Stimulated activated CD8-positive, alpha-beta memory T cell treated with anti-CD3 and anti-CD28 coated beads, Interleukin-4, amount 100 ng/mL, for 48 hours (primary cell): ENCODE data around the gene MIB1.
"Not testable (repeated sequence)": the region's sequence is repeated elsewhere in the genome, so short reads cannot be mapped to it uniquely, and the experiment has no call there.

Experiments
- DNase-seq: peaks from one replicate; pipeline ENCODE4 v3.0.0-alpha.2; 2020

MIB1 gene

DNA sequence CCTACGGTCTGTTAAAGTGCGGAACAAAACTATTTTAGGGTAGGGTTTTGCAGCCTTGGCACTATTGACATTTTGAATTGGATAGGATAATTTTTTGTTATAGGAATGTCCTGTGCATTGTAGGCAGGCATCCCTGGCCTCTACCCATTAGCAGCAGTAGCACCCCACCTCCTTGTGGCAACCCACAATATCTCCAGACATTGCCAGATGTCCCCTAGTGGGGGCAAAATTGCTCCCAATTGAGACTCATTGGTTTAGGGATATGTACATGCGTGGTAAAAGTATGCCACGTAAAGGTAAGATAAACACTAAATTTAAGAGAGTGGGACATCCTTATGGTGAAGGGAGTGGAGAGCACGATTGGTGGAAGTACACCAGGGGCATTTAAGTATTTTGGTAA is 4.6 kb downstream of the MIB1 start:
- no peak for DNase-seq

DNA sequence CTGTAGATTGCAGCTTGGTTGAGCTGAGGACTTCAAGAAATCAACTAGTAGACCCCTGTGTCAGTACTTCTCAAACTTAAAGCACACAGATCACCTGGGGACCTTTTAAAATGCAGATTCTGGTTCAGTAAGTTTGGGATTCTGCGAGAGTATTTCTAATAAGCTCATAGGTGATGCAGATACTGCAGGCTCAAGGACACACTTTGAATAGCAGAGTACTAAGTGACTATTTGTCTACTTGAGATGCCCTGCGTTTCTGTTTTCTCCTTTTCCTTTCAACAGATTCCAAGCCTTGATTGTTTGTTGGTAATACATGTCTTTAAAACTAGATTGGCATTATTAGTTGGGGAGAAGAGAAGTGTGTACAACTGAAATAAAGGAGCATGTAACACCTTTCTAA is 6.7 kb downstream of the MIB1 start:
- no peak for DNase-seq

DNA sequence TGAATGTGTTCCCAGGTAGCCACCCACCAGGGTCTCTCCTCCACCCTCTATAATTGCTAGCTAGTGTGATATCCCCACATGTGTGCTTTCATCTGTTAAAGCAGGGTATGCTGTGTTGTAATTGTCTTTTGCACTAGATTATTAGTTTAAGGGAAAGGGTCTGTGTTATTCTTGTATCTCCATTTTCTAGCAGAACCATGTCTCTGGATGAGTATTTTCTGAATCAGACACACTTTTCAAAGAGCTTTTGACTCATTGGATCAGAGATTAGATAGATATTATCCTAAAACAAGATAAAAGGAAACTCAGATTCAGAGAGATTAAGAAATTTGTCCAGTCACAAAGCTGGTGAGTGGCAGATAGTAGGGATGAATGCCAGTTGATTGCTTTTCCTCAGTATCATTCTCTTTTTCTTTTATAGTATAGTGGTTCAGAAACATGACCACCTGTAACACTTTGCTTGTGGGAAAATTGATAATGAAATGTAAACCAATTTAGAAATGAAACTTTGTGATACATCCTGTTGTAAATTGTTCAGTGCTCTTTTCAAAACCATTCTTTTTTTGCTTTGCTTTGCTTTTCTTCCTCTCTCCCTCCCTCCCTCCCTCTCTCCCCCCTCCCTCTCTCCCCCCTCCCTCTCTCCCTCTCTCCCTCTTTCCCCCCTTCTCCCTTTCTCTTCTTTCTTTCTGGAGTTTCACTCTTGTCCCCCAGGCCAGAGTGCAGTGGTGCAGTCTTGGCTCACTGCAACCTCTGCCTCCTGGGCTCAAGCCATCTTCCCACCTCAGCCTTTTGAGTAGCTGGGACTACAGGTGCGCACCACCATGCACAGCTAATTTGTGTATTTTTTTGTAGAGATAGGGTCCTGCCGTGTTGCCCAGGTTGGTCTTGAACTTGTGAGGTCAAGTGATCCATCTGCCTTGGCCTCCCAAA is 7.4 kb downstream of the MIB1 start:
- DNase-seq, result no peak

DNA sequence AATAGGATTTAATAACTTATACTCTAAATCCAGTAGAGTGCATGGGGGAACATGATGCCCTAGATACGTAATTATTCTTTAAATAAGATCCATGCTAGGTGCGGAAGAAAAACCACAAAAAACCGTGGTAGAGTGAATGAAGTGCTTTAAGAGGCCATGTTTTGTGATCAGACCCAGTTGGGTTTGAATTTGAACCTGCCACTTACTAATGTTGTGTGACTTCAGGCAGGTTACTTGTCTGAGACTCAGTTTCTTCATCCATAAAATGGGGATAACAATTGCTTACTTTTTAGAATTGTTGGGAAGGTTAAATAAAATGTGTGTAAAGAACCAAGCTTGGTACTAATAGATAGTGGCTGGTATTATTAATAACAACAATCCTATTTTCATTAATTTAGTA is 17.2 kb downstream of the MIB1 start:
- no peak for DNase-seq

DNA sequence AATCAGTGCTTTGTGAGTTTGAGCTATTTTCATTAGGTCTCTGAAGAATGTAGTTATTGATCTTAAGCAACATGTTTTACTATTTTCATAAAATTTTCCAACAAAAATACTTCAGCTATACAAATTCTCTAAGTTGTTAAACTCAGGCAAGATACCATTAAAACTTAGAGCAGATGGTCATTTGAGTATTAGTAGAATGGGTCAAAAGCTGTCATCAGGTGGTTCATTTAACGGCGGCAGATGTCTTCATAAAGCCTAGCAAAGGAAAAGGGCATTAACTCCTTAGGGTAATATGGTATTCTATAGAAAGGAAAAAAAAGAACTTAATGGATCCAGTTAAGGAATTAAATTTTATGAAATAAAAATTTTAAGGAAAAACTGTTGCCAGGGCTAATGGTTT is 19.2 kb downstream of the MIB1 start:
- no peak for DNase-seq

DNA sequence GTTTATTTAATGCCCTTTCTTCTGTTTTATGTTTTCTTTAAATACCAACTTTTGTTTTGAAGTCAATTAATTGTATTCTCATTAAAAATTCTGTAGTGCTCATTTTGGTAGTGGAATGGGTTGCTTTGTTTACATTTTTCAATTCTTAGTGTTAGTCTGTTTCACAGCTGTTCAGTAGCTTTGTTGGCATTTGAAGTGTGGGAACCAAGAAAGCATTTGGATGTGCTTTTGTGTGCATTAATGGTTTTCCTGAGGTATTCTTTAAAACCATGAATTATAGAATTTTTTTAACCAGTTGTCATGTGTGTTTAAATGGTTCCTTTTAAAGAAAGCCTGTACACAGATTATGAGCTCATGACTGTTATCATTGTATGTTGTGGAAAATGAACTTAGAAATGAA is 19.7 kb downstream of the MIB1 start:
- no peak for DNase-seq

DNA sequence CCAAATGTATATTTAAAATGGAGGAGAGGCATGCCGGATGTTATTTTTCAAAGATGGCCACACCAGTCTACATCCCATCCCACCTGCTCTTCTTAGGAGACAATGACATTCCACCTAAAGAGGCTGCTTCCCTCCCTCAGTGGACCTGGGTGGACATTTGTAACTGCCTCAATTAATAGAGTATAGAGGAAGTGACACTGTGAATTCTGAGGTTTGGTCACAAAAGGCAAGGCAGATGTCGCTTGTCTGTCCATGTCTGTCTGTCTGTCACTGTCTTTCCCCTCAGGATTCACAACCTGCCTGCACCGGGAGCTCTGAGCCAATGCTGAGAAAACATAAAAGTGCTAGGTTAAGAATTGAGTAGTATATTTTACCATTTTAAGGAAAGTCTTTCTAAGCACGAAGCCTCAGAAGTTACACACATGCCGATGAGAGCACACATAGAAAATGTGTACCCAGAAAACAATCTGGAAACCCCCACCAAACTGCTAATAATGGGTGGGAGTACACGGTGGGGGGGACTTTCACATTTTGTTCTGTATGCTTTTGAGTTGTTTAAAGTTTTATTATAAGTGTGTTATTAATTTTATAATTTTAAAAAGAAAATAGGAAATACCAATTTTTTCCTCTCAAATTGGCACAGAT is 21.0 kb downstream of the MIB1 start:
- DNase-seq, result no peak

DNA sequence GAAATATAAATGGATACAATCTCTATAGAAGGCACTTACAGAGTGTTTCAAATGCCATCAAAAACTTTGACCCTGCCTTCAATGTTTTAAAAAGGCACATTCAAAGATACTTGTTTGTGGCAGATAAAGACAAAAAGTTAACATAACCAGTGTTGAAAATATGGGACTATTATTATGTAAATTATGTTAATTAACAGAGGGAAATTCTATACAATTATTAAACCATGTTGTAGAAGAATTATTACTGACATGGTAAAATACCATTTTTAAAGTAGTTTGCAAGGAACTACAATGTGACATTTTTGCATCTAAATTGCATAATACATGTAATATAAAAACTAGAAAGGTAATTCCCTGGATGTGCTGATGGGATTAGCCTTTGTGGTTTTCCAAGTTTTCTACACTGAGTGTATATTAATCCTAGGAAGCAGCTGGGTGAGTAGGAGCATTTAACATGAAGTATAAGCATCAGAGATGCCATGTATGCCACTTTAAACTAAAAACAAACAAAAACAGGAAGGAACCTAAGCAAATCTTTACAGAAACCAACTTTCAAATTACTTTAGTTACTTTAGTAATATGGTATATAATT is 21.7 kb downstream of the MIB1 start:
- DNase-seq, result no peak

DNA sequence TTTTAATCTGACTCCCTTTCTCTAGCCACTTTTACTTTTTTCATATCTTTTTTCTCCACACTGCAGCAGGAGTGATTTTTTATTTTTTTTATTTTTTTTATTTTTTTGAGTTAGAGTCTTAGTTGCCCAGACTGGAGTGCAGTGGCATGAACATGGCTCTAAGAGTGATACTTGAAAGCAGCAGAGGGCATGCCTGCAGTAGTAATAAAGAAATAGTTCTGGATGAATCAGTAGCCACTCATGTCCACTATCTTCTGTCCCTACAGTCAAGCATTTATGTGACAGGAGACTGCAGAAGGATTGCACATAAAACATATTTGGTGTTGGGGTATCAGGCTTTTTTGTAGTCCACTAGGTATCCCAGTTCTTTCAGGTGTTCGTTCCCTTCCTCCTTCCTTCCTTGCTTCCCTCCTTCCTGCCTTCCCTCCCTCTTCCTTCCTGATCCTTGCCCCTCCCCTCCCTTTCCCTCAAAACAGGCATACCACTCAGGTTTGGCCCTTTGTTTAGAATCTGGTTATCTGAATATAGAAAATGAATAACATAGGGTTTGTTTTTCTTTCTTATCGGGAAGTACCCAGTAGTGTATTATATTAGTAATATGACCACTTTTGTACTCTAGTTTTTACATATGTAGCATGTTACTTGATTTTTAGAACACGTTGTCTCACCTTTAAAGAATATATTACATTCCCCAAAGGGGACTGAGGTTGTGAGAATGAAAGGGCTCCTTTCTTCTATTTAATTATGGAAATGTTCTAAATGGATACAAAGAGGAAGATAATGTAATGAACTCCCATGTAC is 23.5 kb downstream of the MIB1 start:
- no peak for DNase-seq

DNA sequence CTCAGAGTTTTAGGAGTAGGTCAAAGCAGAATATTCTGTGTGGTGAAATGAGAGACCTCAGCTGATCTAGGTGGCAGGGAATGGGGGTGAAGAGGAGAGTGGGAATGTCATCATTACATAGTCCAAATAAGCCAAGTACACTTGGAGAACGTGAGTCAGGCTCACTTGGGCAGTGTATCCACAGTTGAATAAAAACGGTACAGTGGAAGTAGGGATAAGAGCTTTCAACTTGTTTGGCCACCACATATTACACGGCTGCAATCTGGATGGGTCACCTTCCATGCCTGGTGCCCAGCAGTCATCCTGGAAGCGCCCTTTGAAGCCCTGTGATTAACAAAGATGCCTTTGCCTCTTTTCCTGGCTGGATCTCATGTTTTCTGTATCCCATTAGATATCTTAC is 28.6 kb downstream of the MIB1 start:
- no peak for DNase-seq

DNA sequence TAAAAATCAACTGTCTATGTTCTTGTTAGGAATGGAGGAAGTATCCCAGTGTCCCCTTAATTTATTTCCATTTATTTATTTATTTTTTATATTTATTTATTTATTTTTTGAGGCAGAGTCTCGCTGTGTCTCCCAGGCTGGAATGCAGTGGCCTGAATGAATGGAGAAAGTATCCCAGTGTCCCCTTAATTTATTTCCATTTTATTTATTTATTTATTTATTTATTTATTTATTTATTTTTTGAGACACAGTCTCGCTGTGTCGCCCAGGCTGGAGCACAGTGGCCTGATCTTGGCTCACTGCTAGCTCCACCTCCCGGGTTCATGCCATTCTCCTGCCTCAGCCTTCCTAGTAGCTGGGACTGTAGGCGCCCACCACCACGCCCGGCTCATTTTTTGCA is 34.1 kb downstream of the MIB1 start:
- no peak for DNase-seq

DNA sequence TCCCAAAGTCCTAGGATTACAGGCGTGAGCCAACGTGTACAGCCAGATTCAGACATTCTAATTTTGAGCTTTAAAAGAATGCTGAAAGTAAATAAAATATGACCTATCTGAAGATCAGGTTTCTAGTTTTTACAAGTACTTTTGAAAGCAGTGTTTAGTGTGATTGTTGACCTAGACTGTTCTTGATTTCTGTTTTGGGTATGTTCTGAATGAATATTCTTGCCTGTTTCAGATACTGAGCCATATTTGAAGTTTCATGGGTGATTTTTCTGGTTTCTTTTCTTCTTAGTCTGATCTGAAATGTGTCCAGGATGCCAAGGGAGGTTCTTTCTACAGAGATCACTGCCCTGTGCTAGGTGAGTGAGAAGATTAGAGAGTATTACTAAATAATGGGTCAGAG is 37.2 kb downstream of the MIB1 start:
- DNase-seq, result no peak

DNA sequence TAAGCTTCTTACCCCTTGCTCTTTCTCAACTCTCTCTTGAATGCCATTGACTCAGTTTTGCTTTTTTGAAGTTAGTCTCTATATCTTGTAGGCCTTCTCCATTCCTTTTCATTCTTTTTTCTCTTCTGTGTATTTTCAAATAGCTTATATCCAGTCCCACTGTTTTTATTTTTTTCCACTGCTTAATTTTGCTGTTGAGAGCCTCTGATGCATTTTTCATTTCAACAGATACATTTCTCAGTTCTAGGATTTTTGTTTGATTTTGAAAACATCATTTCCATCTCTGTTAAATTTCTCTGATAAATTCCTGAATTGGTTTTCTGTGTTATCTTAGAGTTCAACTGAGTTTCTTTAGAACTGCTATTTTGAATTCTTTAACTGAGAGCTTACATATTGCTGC is 45.9 kb downstream of the MIB1 start:
- DNase-seq, result no peak

DNA sequence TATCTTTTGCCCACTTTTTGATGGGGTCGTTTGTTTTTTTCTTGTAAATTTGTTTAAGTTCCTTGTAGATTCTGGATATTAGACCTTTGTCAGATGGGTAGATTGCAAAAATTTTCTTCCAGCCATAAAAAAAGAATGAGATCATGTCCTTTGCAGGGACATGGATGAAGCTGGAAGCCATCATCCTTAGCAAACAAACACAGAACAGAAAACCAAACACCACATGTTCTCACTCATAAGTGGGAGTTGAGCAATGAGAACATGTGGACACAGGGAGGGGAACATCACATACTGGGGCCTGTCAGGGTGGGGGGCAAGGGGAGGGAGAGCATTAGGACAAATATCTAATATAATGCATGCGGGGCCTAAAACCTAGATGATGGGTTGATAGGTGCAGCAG is 55.5 kb downstream of the MIB1 start:
- not testable (repeated sequence) for DNase-seq

DNA sequence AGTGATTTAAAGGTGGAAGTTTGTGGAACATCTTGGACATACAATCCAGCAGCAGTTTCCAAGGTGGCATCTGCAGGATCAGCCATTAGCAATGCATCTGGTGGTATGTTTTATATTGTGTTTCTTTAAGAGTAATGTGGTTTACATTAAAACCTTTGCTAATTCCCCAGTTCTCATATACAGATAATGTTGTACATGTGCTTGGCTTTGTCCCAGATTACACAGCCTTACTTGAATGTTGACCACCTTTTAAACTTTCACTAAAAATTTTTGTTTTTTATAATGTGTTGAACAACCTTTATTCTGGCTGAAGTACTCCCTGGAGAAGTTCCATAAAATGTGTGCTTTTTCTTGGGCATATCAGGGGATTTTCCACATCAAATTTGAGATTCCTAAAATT is 57.5 kb downstream of the MIB1 start:
- DNase-seq, result no peak

DNA sequence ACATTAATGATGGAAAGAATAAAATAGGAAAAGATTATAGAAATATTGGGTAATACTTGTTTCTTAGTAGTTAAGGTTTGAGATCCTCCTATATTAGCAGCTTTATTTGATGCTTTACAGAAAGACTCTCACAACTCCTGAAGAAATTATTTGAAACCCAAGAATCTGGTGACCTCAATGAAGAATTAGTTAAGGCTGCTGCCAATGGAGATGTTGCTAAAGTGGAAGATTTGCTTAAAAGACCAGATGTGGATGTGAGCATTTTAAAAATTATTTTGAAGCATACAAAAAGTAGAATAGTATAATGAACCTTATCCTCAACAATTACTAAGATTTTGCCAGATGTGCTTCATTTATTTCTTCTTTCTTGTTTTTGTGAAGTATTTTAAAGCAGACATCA is 59.1 kb downstream of the MIB1 start:
- DNase-seq, result no peak

DNA sequence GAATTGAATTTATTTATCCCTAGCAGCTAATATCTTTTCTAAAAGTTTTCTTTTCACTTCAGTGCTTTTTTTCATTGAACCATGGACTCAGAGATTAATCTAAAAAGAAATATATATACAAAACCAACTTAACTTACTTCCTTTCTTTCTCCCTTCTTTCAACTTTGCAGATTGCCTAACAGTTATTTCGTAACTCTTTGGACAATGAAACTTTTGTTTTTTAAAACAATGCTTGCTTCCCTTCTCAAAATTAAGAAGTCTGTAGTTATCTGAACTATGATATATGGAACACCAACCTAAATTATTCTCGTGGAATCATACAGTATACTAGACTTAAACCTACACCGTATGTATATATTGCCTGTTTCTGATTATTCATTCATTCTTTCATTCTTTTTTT is 62.9 kb downstream of the MIB1 start:
- no peak for DNase-seq

DNA sequence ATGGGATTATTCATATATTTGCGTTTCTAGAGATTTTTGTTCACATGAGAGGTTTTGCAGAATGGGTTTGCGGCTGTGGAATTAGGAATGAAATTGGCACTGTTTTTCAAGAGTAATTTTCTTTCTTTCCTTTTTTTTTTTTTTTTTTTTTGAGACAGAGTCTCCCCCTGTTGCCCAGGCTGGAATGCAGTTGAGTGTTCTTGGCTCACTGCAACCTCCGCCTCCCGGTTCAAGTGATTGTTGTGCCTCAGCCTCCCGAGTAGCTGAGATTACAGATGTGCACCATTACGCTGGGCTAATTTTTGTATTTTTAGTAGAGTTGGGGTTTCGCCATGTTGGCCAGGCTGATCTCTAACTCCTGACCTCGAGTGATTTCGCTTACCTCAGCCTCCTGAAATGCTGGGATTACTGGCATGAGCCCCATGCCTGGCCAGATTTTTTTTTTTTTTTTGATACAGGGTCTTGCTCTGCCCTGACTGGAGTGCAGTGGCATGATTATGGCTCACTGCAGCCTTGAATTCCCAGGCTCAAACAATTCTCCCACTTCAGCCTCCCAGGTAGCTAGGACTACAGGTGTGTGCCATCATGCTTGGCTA is 65.3 kb downstream of the MIB1 start:
- no peak for DNase-seq

DNA sequence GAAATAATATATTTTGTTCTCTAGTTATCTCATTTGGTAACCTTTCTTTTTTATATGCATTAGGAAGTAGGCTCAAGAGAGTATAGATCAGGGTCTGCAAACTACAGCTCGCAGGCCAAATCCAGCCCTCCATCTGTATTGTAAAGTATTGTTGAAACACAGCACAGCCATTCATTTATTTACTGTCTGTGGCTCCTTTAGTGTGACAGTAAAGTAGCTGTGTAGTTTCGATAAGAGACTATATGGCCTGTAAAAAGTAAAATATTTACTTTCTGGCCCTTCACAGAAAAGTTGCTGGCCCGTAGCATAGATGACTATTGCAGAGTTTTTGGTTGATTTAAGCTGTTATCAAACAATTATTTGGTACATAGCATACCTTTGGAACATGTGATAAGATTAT is 67.6 kb downstream of the MIB1 start:
- DNase-seq, result no peak

DNA sequence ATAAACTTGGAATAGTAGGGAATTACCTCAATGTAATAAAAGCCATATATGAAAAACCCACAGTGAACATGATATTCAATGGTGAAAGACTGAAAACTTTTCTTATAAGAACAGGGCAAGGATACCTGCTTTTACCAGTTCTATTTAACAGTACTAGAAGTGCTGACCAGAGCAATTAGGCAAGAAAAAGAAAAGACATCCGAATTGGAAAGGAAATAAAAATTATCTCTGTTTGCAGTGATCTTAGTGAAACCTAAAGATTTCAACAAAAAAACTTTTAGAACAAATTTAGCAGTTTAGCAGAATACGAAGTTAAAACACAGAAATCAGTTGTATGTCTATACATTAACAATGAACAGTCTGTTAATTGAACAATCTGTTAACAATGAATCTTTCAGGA is 69.1 kb downstream of the MIB1 start:
- no peak for DNase-seq

DNA sequence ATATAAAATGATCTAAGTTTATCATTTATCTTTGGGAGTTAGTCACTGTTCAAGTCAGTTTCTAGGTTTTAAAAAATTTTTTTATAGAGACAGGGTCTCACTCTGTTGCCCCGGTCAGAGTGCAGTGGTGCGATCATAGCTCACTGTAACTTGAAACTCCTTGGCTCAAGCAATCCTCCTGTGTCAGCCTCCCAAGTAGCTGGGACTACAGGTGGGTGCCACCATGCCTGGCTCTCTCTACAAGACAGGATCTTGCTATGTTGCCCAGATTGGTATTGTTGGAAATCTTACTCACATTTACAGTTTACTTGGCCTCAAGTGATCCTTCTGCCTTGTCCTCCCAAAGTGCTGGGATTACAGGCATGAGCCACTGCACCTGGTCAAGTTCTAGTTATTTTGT is 74.5 kb downstream of the MIB1 start:
- no peak for DNase-seq

DNA sequence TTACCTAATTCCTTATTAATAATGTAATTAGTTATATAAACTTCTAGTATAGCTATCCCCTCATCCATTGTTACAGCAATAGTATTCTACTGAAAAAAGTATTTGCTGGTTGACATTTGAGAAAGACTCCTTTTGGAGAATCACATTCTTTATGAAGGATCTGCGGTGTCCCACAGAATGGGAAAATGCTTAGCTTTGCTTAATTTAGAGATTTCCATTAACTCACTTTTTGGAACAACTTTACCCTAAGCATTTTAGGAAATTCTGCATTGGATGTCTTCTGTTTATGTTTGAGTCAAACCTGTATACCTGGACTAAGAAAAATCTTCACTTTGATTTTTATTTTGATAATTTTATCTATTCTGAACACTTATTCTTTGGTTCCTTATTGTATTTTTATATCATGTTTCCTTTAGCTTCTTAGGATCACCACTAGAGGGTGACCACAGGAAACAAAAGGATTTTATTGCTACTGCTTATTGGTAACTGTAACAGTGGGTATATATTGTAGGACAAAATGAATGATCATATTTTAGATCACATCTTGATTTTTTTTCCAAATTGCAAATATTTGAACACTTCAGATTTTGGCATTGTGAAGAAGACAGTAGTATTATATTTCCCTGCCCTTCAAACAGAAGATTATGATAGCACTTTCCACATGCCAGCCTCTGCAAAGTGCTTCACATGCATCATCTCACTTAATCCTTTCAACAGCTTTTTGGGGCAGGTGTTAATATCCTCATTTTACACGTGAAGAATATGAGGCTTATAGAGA is 79.6 kb downstream of the MIB1 start:
- no peak for DNase-seq
